ENCODE results near the gene PMM2.

- TF ChIP-seq CTCF (IDR thresholded peaks at IDR 0.05; ENCODE audit: extremely low read depth in 1 of 2, insufficient read depth in 1 of 2, low read depth in 1 of 2, low read length in 2 of 2) (no peak), MAX (IDR thresholded peaks at IDR 0.05; ENCODE audit: insufficient read depth, insufficient read length) (no peak), POLR2A (IDR thresholded peaks at IDR 0.05; ENCODE audit: low read depth, low read length) (no peak), EZH2 (IDR thresholded peaks at IDR 0.05; ENCODE audit: borderline replicate concordance, low read depth, low read length, severe bottlenecking) (no peak), POLR2AphosphoS5 (IDR thresholded peaks at IDR 0.05; ENCODE audit: insufficient read depth, low read depth, low read length) (no peak), MYC (IDR thresholded peaks at IDR 0.05; ENCODE audit: low read depth, low read length) (no peak), FOS (IDR thresholded peaks at IDR 0.05; ENCODE audit: borderline replicate concordance, insufficient read depth, low read length) (no peak)
Measured at GRCh38 chr16:8845699-8846298, 48.2 kb downstream of the PMM2 start.
